Pancreas (tissue), 10 donors: ENCODE measurements around the gene SCD5. TPM values are rescaled to one million over a fixed set of nuclear protein-coding genes. Genes with fewer than 3 reads are reported as not detected.

Experiments used
- ATAC-seq, 4 donors: fragments of 200-7000 bp; cut with Tn5 transposase; one replicate each; pipeline versions ENCODE4 v1.8.0 to v1.9.1; 2020; ENCODE audit warnings: mild to moderate bottlenecking in 4 of 4, moderate library complexity in 4 of 4
- DNase-seq, 6 donors: peaks; one replicate each; pipeline ENCODE4 v3.0.0-alpha.2; 2020
- FAIRE-seq: peaks from 2 replicates; lab custom pipeline; 2012; peaks lifted over from hg19 to GRCh38; lab: Jason Lieb, UNC
- H3K27ac ChIP-seq, 4 donors: fragments of 200-600 bp; sonication (generic); 1 replicate in 3 of 4; 2 replicates in 1 of 4; pipeline versions ENCODE4 v1.5.0 to v1.8.0; 2020
- H3K27me3 ChIP-seq, 4 donors: fragments of 200-600 bp; one replicate each; pipeline ENCODE4 v1.8.0; 2021
- H3K36me3 ChIP-seq, 3 donors: fragments of 200-600 bp; sonication (generic) in 1 of 3; one replicate each; pipeline versions ENCODE4 v1.5.0 to v1.8.0; 2020 to 2021
- H3K4me1 ChIP-seq, 3 donors: fragments of 200-600 bp; one replicate each; pipeline ENCODE4 v1.8.0; 2021
- H3K4me3 ChIP-seq, 4 donors: fragments of 200-600 bp; sonication (generic) in 2 of 4; one replicate each; pipeline versions ENCODE4 v1.5.0 to v1.8.0; 2020 to 2021
- H3K9me3 ChIP-seq, 4 donors: fragments of 200-600 bp; one replicate each; pipeline ENCODE4 v1.8.0; 2021
- CTCF ChIP-seq, 4 donors: fragments of 200-600 bp; sonication (generic) in 3 of 4; IDR thresholded peaks; one replicate each; pipeline versions ENCODE4 v1.5.0 to v1.8.0; 2021; ENCODE audit warnings: antibody characterized with exemption in 4 of 4
- WGBS, 2 donors: extraction: QIAGEN DNeasy Blood & Tissue Kit; methylation state at CpG; one replicate each; pipeline ENCODE4 v1.1.7; 2013; 5-methylcytosine and 5-hydroxymethylcytosine counted together
- intact Hi-C, 3 donors: fragments of 100-400 bp; cut with DNase I; formaldehyde crosslinking; loops; one replicate each; pipeline versions ENCODE4 v1.11.1 to v1.14.2; 2022
- polyA plus RNA-seq, 2 donors: library from polyadenylated mRNA; stranded (reverse); fragments of 200-250 nt; gene quantifications; one replicate each; pipeline ENCODE4 v1.2.3, GENCODE V29; 2013
- total RNA-seq, 6 donors: library from RNA; stranded (reverse); fragmentation: NEBNext Ultra II Directional in 4 of 6; extraction: Animal tissue kit (Norgen Biotek cat#: 25700) in 4 of 6; gene quantifications; one replicate each; pipeline versions ENCODE4 v1.2.1 to v1.2.4, GENCODE V29; 2021 to 2023
- donor health status: healthy with polysubstance abuse.
- donor health status: DM: no; HTN: no; CAD: no; lungs with moderate emphysema.
- donor health status: DM: no; HTN: no; CAD: no.
- donor health status: control.
- donor health status: control.
- donor health status: Bipolar disorder and iron deficiency.
- donor health status: DM: yes; HTN: yes; CAD: no.
- donor health status: DM: no; HTN: no; CAD: no.
- donor health status: DM: no; HTN: no; CAD: no.
- donor health status: DM: yes; HTN: yes; CAD: no.

Gene SCD5
- total and polyA plus RNA-seq, 8 donors, result 19.1 to 58.3 (median 31.3) TPM

DNA sequence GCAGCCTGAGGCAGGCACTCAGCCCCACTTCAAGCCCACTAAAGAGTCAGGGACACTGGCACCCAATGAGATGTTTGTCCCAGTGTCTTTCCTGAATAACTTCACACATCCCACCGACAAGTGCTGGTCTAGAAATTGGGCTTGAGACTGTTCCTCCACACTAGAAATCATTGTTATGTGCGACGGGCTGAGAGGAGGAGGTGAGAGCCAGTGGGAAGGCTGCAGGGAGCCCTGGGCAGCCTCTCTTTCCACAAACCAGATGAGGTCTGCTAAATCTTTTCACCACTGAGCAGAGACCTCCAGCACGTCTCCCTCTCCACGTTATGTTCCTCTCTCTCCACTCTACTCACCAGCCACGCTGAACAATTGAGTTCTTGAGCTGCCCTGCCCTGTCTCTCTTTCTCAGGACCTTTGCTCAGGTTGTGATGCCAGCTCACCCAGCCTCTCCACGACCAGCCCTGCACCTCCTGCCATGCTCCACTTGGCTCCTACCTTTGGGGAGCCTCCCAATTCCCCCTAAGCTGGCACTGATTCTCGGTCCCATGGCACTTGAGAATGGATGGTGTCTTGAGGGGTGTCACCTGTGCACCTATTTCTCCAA lies 8.4 kb downstream of the SCD5 start:
- no peaks in the 10 kb centered on the region for H3K27me3 ChIP-seq
- WGBS, 2 donors, result 70% methylated on average over 8 of the region's 8 CpGs
- H3K9me3 ChIP-seq, result no peaks in the 10 kb centered on the region
- H3K27ac ChIP-seq, result no peak overlapping the region
- no peak for FAIRE-seq
- intact Hi-C loops, result no loop called here
- peaks cover 0 to 10% (median 0%) of the 10 kb centered on the region in 3 donors for H3K4me1 ChIP-seq
- ATAC-seq, result no peak
- DNase-seq, result no peak
- H3K4me3 ChIP-seq, result no peak overlapping the region
- H3K36me3 ChIP-seq, result no peaks in the 10 kb centered on the region
- TF ChIP-seq CTCF (IDR thresholded peaks at IDR 0.05), result no peak

- Histone ChIP-seq H3K4me1 (peaks cover 0 to 14% (median 0%) of the 10 kb centered on the region in 3 donors), H3K27ac (no peak overlapping the region), H3K36me3 (no peaks in the 10 kb centered on the region), H3K27me3 (no peaks in the 10 kb centered on the region), H3K9me3 (no peaks in the 10 kb centered on the region), H3K4me3 (no peak overlapping the region)
- TF ChIP-seq CTCF (IDR thresholded peaks at IDR 0.05), result no peak
- 60% methylated on average over 7 of the region's 7 CpGs for WGBS, 2 donors
- intact Hi-C loops, result no loop called here
- DNase-seq, result no peak
- ATAC-seq, result no peak
- no peak for FAIRE-seq
Measured at GRCh38 chr4:82789025-82789776, 9.4 kb downstream of the SCD5 start.

GRCh38 chr4:82787342-82787741 lies 11.3 kb downstream of the SCD5 start:
- DNase-seq (no peak), ATAC-seq (no peak), FAIRE-seq (no peak)
- Histone ChIP-seq H3K4me1 (peaks cover 0 to 14% (median 0%) of the 10 kb centered on the region in 3 donors), H3K27ac (no peak overlapping the region), H3K9me3 (no peaks in the 10 kb centered on the region), H3K4me3 (no peak overlapping the region), H3K27me3 (no peaks in the 10 kb centered on the region), H3K36me3 (no peaks in the 10 kb centered on the region)
- 83 to 87% methylated on average over 4 of the region's 4 CpGs for WGBS, 2 donors
- no peak for TF ChIP-seq CTCF (IDR thresholded peaks at IDR 0.05)
- intact Hi-C loops, result no loop called here

DNA sequence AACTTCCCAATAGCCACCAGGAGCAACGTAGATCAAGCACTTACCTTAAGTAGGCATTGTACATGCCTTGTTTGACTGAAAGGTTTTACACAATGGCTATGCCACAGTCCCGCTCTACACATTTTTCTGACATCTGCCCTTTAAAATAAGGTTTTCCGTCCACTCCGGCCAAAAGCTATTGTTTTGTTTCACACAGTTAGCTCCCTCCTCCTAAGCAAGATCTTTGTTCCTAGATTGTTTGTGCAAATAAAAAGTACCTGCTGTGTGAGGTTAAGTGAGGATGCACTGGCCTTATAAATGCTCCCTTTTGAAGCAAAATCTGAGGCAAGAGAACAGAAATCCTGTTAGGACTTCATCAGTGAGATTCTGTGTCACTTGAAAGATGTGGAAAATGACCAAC lies 11.8 kb downstream of the SCD5 start:
- ATAC-seq (no peak), DNase-seq (no peak), FAIRE-seq (no peak)
- Histone ChIP-seq H3K27me3 (no peaks in the 10 kb centered on the region), H3K4me1 (peaks cover 0 to 14% (median 0%) of the 10 kb centered on the region in 3 donors), H3K27ac (no peak overlapping the region), H3K9me3 (no peaks in the 10 kb centered on the region), H3K36me3 (no peaks in the 10 kb centered on the region), H3K4me3 (no peak overlapping the region)
- intact Hi-C loops, result no loop called here
- TF ChIP-seq CTCF (IDR thresholded peaks at IDR 0.05), result no peak
- WGBS, 2 donors, result 58 to 68% methylated on average over 4 of the region's 4 CpGs
